H9 (cell line): ENCODE measurements around the gene SLC25A22. TPM values are rescaled to one million over a fixed set of nuclear protein-coding genes. Genes with fewer than 3 reads are reported as not detected.
A peak's percentile ranks its signal among the peaks of the same experiment; 100 is the strongest.

Experiments used
- DNase-seq: peaks from one replicate; pipeline ENCODE4 v3.0.0-alpha.2; 2017
- H2AFZ ChIP-seq: one replicate; pipeline ENCODE4 v1.6.1; 2013; ENCODE audit warnings: mild to moderate bottlenecking, low read length, control low read depth, moderate library complexity
- H2AK5ac ChIP-seq: 2 replicates; pipeline ENCODE4 v1.6.1; 2013; ENCODE audit warnings: low read length, control low read depth, mixed read lengths; ENCODE audit not compliant: insufficient read length
- H2BK120ac ChIP-seq: one replicate; pipeline ENCODE4 v1.6.1; 2013; ENCODE audit warnings: low read depth, mild to moderate bottlenecking, low read length, control low read depth, inconsistent platforms; ENCODE audit not compliant: poor library complexity, severe bottlenecking
- H2BK12ac ChIP-seq: 2 replicates; pipeline ENCODE4 v1.6.1; 2013; ENCODE audit warnings: low read length, control low read depth, mixed read lengths, low read depth; ENCODE audit not compliant: insufficient read length
- H2BK15ac ChIP-seq: 2 replicates; pipeline ENCODE4 v1.6.1; 2013; ENCODE audit warnings: low read depth, low read length, control low read depth
- H2BK20ac ChIP-seq: one replicate; pipeline ENCODE4 v1.6.1; 2013; ENCODE audit warnings: low read depth, mild to moderate bottlenecking, low read length, control low read depth, inconsistent platforms; ENCODE audit not compliant: poor library complexity, severe bottlenecking
- H2BK5ac ChIP-seq: 2 replicates; pipeline ENCODE4 v1.6.1; 2013; ENCODE audit warnings: low read length, control low read depth, mixed read lengths; ENCODE audit not compliant: insufficient read length
- H3K14ac ChIP-seq: 2 replicates; pipeline ENCODE4 v1.6.1; 2013; ENCODE audit warnings: low read length, control low read depth; ENCODE audit not compliant: insufficient read depth
- H3K18ac ChIP-seq: 2 replicates; pipeline ENCODE4 v1.6.1; 2013; ENCODE audit warnings: low read depth, mild to moderate bottlenecking, mixed read lengths, low read length, control low read depth; ENCODE audit not compliant: insufficient read length
- H3K23ac ChIP-seq: 2 replicates; pipeline ENCODE4 v1.6.1; 2013; ENCODE audit warnings: low read length, control low read depth, mixed read lengths, low read depth; ENCODE audit not compliant: insufficient read length
- H3K23me2 ChIP-seq: 2 replicates; pipeline ENCODE4 v1.6.1; 2013; ENCODE audit warnings: low read depth, mild to moderate bottlenecking, mixed read lengths, low read length, control low read depth; ENCODE audit not compliant: insufficient read length, poor library complexity, severe bottlenecking
- H3K27ac ChIP-seq: 2 replicates; pipeline ENCODE4 v1.5.1; 2013; ENCODE audit warnings: low read length, control low read depth, mixed read lengths, low read depth; ENCODE audit not compliant: insufficient read length
- H3K27me3 ChIP-seq: 2 replicates; pipeline ENCODE4 v1.6.1; 2013; ENCODE audit warnings: low read length, control low read depth, inconsistent platforms; ENCODE audit not compliant: insufficient read depth
- H3K4ac ChIP-seq: 2 replicates; pipeline ENCODE4 v1.6.1; 2013; ENCODE audit warnings: low read depth, mild to moderate bottlenecking, control low read depth, inconsistent platforms, low read length, moderate library complexity
- H3K4me1 ChIP-seq: 2 replicates; pipeline ENCODE4 v1.6.1; 2013; ENCODE audit warnings: low read length, control low read depth, inconsistent platforms; ENCODE audit not compliant: insufficient read depth
- H3K4me2 ChIP-seq: 2 replicates; pipeline ENCODE4 v1.6.1; 2013; ENCODE audit warnings: low read length, control low read depth, mixed read lengths; ENCODE audit not compliant: insufficient read length, insufficient read depth
- H3K56ac ChIP-seq: 2 replicates; pipeline ENCODE4 v1.6.1; 2013; ENCODE audit warnings: low read depth, mild to moderate bottlenecking, mixed read lengths, low read length, control low read depth; ENCODE audit not compliant: insufficient read length
- H3K79me1 ChIP-seq: 2 replicates; pipeline ENCODE4 v1.6.1; 2013; ENCODE audit warnings: low read depth, mild to moderate bottlenecking, moderate library complexity, low read length, control low read depth, inconsistent platforms; ENCODE audit not compliant: insufficient read depth, poor library complexity, severe bottlenecking
- H3K79me2 ChIP-seq: 2 replicates; pipeline ENCODE4 v1.6.1; 2013; ENCODE audit warnings: low read length, control low read depth, inconsistent platforms; ENCODE audit not compliant: insufficient read depth
- H3K9ac ChIP-seq: 2 replicates; pipeline ENCODE4 v1.6.1; 2013; ENCODE audit warnings: low read length, control low read depth, mixed read lengths; ENCODE audit not compliant: insufficient read length; ENCODE audit errors: extremely low read depth
- H3K9me3 ChIP-seq: one replicate; pipeline ENCODE4 v1.6.1; 2013; ENCODE audit warnings: low read depth, low read length, inconsistent platforms; ENCODE audit not compliant: control insufficient read depth
- H3T11ph ChIP-seq: one replicate; pipeline ENCODE4 v1.6.1; 2013; ENCODE audit warnings: mild to moderate bottlenecking, low read length, control low read depth, inconsistent platforms
- H4K20me1 ChIP-seq: one replicate; pipeline ENCODE4 v1.6.1; 2013; ENCODE audit not compliant: control insufficient read depth, insufficient read length, insufficient read depth
- H4K5ac ChIP-seq: 2 replicates; pipeline ENCODE4 v1.6.1; 2013; ENCODE audit warnings: low read depth, mild to moderate bottlenecking, mixed read lengths, low read length, control low read depth; ENCODE audit not compliant: insufficient read length
- H4K8ac ChIP-seq: replicated peaks from 2 replicates; pipeline ENCODE4 v1.6.1; 2013; ENCODE audit warnings: low read length, control low read depth, mixed read lengths, low read depth; ENCODE audit not compliant: insufficient read length
- H4K91ac ChIP-seq: 2 replicates; pipeline ENCODE4 v1.6.1; 2013; ENCODE audit warnings: low read depth, mild to moderate bottlenecking, moderate library complexity, mixed read lengths, low read length, control low read depth; ENCODE audit not compliant: insufficient read length
- H3K27ac Mint-ChIP-seq, 3 experiments: 2 replicates in 2 of 3; 3 replicates in 1 of 3; pipeline ENCODE4 v1.8.0; 2020 to 2021; ENCODE audit warnings: mixed read lengths in 3 of 3, mild to moderate bottlenecking in 1 of 3, moderate library complexity in 1 of 3
- H3K27me3 Mint-ChIP-seq: 2 replicates; pipeline ENCODE4 v1.8.0; 2021; ENCODE audit warnings: low read depth, mild to moderate bottlenecking, moderate library complexity, mixed read lengths
- H3K36me3 Mint-ChIP-seq, 3 experiments: 2 replicates in 2 of 3; 3 replicates in 1 of 3; pipeline ENCODE4 v1.8.0; 2020 to 2021; ENCODE audit warnings: low read depth in 3 of 3, mixed read lengths in 3 of 3; ENCODE audit not compliant: insufficient read depth in 1 of 3
- H3K4me1 Mint-ChIP-seq, 2 experiments: 2 replicates each; pipeline ENCODE4 v1.8.0; 2020; ENCODE audit warnings: mixed read lengths in 2 of 2
- H3K4me3 Mint-ChIP-seq, 2 experiments: 2 replicates in 1 of 2; 3 replicates in 1 of 2; pipeline ENCODE4 v1.8.0; 2020 to 2021; ENCODE audit warnings: mild to moderate bottlenecking in 2 of 2, mixed read lengths in 2 of 2, moderate library complexity in 1 of 2
- H3K9me3 Mint-ChIP-seq, 2 experiments: 2 replicates in 1 of 2; 3 replicates in 1 of 2; pipeline ENCODE4 v1.8.0; 2020; ENCODE audit warnings: mild to moderate bottlenecking in 2 of 2, mixed read lengths in 2 of 2, moderate library complexity in 1 of 2
- WGBS: extraction: QIAGEN DNeasy Blood & Tissue Kit; methylation state at CpG from one replicate; pipeline ENCODE4 v1.1.7; 2013; ENCODE audit warnings: missing lambda C conversion rate, low lambda C conversion rate, mixed read lengths; ENCODE audit not compliant: insufficient read length; ENCODE audit errors: extremely low coverage; 5-methylcytosine and 5-hydroxymethylcytosine counted together
- total RNA-seq: library from RNA; stranded (reverse); gene quantifications from 2 replicates; pipeline ENCODE4 v1.2.1, GENCODE V29; 2021
- TF ChIP-seq, protein P1 (sequence below): fragments of 200-600 bp; sonication (generic); conservative IDR thresholded peaks from 3 replicates; pipeline ENCODE4 v1.8.0; 2021; ENCODE audit warnings: antibody characterized with exemption, mild to moderate bottlenecking

SLC25A22 gene
- total RNA-seq, 1 experiment from 2014 or later, result 51.9 TPM

DNA sequence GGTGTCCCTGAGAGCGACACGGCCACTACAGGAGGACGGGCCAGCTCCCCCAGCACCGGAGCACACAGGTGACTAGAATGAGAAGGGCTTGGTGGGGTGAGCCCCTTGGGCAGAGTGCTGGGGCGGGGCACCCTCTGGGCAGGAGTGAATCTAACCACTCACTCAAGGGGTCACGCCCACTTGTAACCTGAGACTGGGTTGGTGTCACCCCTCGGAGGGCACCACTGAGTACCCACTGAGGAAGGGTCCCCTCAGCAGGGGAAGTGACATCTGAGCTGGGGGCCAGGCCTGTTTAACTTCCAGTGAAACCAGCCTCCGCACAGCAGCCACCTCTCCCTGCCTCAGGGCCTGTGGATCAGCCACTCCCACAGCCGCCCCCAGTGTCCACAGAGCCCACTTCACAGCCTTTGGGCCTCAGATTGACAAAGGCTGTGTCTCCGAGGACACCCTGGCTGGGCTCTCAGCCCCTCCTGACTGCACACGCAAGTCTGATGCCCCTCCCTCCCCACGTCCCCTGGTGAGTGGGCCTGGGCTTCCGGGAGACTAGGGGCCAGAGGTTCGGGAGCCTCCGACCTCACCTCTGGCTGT lies 26.4 kb downstream of the SLC25A22 start:
- no peak overlapping the region for H3K4me3 Mint-ChIP-seq
- no peak overlapping the region for H3K27ac ChIP-seq
- WGBS, result no CpG with 5 or more reads among the region's 15 CpGs
- no peak overlapping the region for H3K56ac ChIP-seq
- TF ChIP-seq, protein P1, sequence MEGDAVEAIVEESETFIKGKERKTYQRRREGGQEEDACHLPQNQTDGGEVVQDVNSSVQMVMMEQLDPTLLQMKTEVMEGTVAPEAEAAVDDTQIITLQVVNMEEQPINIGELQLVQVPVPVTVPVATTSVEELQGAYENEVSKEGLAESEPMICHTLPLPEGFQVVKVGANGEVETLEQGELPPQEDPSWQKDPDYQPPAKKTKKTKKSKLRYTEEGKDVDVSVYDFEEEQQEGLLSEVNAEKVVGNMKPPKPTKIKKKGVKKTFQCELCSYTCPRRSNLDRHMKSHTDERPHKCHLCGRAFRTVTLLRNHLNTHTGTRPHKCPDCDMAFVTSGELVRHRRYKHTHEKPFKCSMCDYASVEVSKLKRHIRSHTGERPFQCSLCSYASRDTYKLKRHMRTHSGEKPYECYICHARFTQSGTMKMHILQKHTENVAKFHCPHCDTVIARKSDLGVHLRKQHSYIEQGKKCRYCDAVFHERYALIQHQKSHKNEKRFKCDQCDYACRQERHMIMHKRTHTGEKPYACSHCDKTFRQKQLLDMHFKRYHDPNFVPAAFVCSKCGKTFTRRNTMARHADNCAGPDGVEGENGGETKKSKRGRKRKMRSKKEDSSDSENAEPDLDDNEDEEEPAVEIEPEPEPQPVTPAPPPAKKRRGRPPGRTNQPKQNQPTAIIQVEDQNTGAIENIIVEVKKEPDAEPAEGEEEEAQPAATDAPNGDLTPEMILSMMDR, result no peak
- no peak overlapping the region for H2BK120ac ChIP-seq
- peaks cover 8% of the 10 kb centered on the region for H3K79me1 ChIP-seq
- H3K27ac Mint-ChIP-seq, result no peak overlapping the region
- H3K9ac ChIP-seq, result no peak overlapping the region
- H4K20me1 ChIP-seq, result no peaks in the 10 kb centered on the region
- H3K79me2 ChIP-seq, result peaks cover 4% of the 10 kb centered on the region; the same call in 1 of the 2 replicates
- H3K4me1 Mint-ChIP-seq, result peaks cover 10 to 14% of the 10 kb centered on the region in 2 experiments
- H2BK5ac ChIP-seq, result no peak overlapping the region
- no peaks in the 10 kb centered on the region for H3K27me3 ChIP-seq
- no peak overlapping the region for H2BK15ac ChIP-seq
- H3K9me3 Mint-ChIP-seq, result no peaks in the 10 kb centered on the region
- H3K4ac ChIP-seq, result no peak overlapping the region
- H4K8ac ChIP-seq, result no peak overlapping the region
- no peaks in the 10 kb centered on the region for H3K9me3 ChIP-seq
- no peak overlapping the region for H4K91ac ChIP-seq
- no peak overlapping the region for H2AFZ ChIP-seq
- no peak overlapping the region for H3K18ac ChIP-seq
- H3K4me2 ChIP-seq, result no peak overlapping the region
- H3K27me3 Mint-ChIP-seq, result no peaks in the 10 kb centered on the region
- H2AK5ac ChIP-seq, result no peak overlapping the region
- peaks cover 6% of the 10 kb centered on the region for H3K23me2 ChIP-seq
- H3T11ph ChIP-seq, result no peak overlapping the region
- no peak overlapping the region for H2BK12ac ChIP-seq
- H4K5ac ChIP-seq, result no peak overlapping the region
- peak; percentile 53 for DNase-seq
- H3K23ac ChIP-seq, result no peak overlapping the region
- H3K36me3 Mint-ChIP-seq, result peaks cover 5 to 31% (median 23%) of the 10 kb centered on the region in 3 experiments; a peak in 6 of 7 replicates
- no peak overlapping the region for H3K14ac ChIP-seq
- no peaks in the 10 kb centered on the region for H3K4me1 ChIP-seq
- H2BK20ac ChIP-seq, result no peak overlapping the region
